ENCODE data around the gene YEATS2. TPM values are rescaled to one million over a fixed set of nuclear protein-coding genes. Genes with fewer than 3 reads are reported as not detected.
"Not testable (repeated sequence)": the region's sequence is repeated elsewhere in the genome, so short reads cannot be mapped to it uniquely, and the experiment has no call there.

Gene YEATS2
- total RNA-seq, 2 donors from 2014 or later, result 62.2 to 120 TPM

DNA sequence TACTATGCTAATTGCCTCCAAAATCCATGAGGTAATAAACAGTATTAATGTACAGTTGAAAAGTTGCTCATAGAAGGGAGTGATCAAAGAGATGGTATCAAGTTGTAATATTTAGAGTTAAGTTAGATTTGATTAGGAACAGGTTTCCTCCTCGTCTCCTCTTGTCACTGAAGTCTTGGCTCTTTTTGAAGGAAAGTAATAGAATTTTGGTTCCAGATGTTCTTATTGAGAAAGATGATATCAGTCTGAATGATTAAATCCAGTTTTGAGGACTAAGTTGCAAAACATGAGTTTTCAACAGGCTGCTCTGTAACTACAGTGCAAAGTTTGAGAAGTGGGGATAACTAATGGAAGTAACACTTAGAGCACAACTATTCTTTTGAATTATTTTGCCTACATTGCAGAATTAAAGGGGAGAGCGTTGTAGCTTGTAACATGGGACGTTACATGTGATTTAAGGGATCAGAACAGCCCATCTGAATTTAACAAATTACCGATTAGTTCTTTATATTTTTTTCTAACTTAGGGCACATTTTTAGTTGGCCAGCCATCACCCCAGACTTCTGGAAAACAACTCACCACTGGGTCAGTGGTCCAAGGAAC lies 79.5 kb downstream of the YEATS2 start:
- Mint-ChIP-seq H3K27ac (no peak overlapping the region), H3K9me3 (no peaks in the 10 kb centered on the region), H3K4me1 (no peaks in the 10 kb centered on the region), H3K4me3 (no peak overlapping the region), H3K27me3 (no peaks in the 10 kb centered on the region), H3K36me3 (ENCODE audit: low read depth) (peaks cover 100% of the 10 kb centered on the region)
- no peak for ATAC-seq (replicated peaks)

DNA sequence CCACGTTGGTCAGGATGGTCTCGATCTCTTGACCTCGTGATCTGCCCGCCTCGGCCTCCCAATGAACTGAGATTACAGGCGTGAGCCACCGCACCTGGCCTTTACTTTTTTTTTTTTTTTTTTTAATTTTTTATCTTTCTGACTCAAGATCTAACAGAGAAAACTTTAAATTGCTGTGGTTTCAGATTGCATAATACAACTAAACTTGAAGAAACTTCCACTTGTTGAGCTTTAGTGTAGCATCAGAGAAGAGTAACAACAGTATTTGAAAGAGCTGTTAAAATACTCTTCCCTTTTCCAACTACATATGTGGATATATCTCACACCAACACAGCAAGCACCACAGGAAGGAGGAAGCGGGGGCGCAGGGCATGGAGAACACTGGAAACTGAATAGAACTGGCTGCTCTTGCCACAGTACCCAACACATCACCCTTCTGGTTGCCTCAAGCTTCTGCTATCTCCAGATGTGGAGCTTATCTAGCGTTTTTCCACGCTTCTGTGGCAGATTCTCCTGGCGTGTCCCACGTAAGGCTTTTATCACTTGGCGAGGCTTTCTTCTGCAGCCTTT lies 82.4 kb downstream of the YEATS2 start:
- Mint-ChIP-seq H3K4me1 (no peaks in the 10 kb centered on the region), H3K27me3 (no peaks in the 10 kb centered on the region), H3K27ac (no peak overlapping the region), H3K36me3 (ENCODE audit: low read depth) (peaks cover 100% of the 10 kb centered on the region), H3K4me3 (no peak overlapping the region), H3K9me3 (no peaks in the 10 kb centered on the region)
- ATAC-seq (replicated peaks), result no peak

DNA sequence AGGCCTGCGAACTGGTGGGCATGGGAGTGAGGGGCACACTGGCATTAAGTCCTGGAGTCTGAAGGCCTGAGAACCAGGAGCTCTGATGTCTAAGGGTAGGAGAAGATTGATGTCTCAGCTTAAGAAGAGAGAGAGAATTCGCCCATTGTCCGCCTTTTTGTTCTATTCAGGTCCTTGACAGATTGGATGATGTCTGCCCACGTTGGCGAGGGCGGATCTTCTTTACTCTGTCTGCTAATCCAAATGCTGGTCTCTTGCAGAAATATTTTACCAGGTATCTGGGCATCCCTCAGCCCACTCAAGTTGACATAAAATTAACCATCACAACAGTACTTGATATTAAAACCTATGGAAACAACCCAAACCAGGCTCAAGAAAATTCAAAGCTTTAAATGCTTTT lies 83.6 kb downstream of the YEATS2 start:
- Mint-ChIP-seq H3K36me3 (ENCODE audit: low read depth) (peaks cover 100% of the 10 kb centered on the region), H3K27ac (no peak overlapping the region)

DNA sequence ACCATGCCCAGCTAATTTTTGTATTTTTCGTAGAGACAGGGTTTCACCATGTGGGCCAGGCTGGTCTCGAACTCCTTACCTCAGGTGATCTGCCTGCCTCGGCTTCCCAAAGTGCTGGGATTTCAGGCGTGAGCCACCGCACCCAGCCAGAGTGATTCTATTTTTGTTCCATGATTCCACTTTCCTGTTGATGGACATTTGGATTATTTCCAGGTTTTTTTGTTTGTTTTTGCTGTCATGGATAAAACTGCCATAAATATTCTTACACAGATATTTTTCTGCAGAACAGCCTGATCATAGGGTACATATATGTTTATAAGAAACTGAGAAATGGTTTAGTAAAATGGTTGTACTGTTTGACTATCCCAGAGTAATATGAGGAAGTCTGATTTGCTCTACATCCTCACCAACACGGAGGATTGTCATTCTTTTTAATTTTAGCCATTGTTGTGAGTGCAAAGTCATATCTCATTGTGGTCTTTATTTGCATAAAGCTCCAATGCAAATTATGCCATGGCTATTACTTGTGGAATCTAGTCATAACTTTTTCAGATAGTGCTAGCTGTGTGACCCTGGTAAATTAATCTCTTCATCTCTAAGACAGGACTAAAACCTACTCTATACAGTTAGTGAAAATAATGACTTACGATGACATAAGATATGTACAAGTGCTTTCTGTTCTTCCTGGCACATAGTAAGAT lies 85.1 kb downstream of the YEATS2 start:
- H3K4me3 Mint-ChIP-seq, result no peak overlapping the region
- no peaks in the 10 kb centered on the region for H3K4me1 Mint-ChIP-seq
- no peaks in the 10 kb centered on the region for H3K9me3 Mint-ChIP-seq
- no peaks in the 10 kb centered on the region for H3K27me3 Mint-ChIP-seq
- H3K36me3 Mint-ChIP-seq (ENCODE audit: low read depth), result peaks cover 100% of the 10 kb centered on the region
- peak overlapping the region; percentile 38 for H3K27ac Mint-ChIP-seq
- ATAC-seq (replicated peaks), result peak; percentile 26

More for the DNA sequence above, 83.6 kb downstream of the YEATS2 start:
- Mint-ChIP-seq H3K9me3 (no peaks in the 10 kb centered on the region), H3K27me3 (no peaks in the 10 kb centered on the region), H3K4me3 (no peak overlapping the region), H3K4me1 (no peaks in the 10 kb centered on the region)
- ATAC-seq (replicated peaks), result no peak

DNA sequence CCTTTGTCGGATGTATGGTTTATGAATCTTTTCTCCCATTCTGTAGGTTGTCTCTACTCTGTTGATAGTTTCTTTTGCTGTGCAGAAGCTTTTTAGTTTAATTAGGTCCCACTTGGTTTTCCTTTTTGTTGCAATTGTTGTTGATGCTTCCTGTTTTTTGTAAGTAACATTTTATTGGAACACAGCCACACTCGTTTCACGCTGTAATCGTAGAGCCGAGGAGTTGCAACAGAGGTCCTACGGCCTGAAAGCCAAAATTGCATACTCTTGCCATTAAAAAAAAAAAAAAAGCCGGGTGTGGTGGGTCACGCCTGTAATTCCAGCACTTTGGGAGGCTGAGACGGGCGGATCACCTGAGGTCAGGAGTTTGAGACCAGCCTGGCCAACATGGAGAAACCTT lies 86.9 kb downstream of the YEATS2 start:
- H3K27me3 Mint-ChIP-seq; H3K4me3 Mint-ChIP-seq; H3K4me1 Mint-ChIP-seq; ATAC-seq (replicated peaks); H3K9me3 Mint-ChIP-seq; H3K27ac Mint-ChIP-seq: not testable (repeated sequence)
- H3K36me3 Mint-ChIP-seq (ENCODE audit: low read depth), result peaks cover 99% of the 10 kb centered on the region

DNA sequence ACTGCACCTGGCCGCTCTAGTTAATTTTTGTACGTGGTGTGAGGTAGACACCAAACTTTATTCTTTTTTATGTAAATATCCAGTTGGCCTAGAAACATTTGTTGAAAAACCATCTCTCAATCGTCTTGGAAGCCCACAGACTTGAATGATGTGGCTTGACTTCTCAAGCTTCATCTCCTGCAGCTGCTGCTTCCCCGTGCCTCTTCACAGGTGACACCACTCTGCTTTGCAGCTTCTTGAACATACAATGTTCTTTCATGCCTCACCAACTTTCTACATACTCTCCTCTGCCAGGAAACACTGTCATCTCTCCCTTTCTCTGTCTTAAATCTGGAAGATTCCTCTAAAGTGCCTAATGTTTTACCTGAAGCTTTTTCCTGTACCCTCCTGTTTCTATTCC lies 92.2 kb downstream of the YEATS2 start:
- H3K9me3 Mint-ChIP-seq, result no peaks in the 10 kb centered on the region
- no peaks in the 10 kb centered on the region for H3K27me3 Mint-ChIP-seq
- H3K4me3 Mint-ChIP-seq, result no peak overlapping the region
- no peak overlapping the region for H3K27ac Mint-ChIP-seq
- peaks cover 99% of the 10 kb centered on the region for H3K36me3 Mint-ChIP-seq (ENCODE audit: low read depth)
- no peak for ATAC-seq (replicated peaks)
- H3K4me1 Mint-ChIP-seq, result peaks cover 5% of the 10 kb centered on the region

DNA sequence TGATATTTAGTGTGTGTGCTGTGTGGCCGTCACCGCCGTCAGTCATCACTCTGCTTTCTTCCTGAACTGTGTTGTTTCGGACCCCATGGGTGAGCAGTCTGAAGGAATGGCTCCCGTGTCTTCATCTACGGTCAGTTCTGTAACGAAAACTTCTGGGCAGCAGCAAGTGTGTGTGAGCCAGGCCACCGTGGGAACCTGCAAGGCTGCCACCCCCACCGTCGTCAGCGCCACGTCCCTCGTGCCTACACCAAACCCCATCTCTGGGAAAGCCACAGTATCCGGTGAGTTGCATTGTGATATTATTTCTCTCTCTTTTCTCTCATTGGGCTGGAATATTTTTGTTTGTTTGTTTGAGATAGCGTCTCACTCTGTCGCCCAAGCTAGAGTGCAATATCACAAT lies 93.1 kb downstream of the YEATS2 start:
- Mint-ChIP-seq H3K27me3 (no peaks in the 10 kb centered on the region), H3K4me1 (peaks cover 5% of the 10 kb centered on the region), H3K36me3 (ENCODE audit: low read depth) (peaks cover 98% of the 10 kb centered on the region), H3K4me3 (no peak overlapping the region), H3K27ac (no peak overlapping the region), H3K9me3 (no peaks in the 10 kb centered on the region)
- no peak for ATAC-seq (replicated peaks)

DNA sequence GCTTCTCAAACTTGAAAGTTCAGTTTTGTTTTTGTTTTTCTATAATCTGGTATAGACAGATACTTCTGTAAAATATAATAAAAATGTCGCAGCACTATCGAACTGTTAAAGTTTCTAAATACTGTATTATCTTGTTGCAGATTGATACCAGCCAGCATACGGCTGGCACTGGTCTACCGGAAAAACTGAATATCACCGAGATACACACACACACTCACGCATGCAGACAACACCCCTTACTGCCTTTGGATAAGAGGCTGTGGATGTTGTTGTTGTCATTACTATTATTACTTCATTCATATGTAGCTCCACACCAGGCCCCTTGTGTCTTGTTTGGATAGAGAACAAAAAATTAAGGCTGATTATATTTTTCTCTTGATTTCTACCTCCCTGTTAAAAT lies 95.4 kb downstream of the YEATS2 start:
- no peak overlapping the region for H3K4me3 Mint-ChIP-seq
- H3K36me3 Mint-ChIP-seq (ENCODE audit: low read depth), result peaks cover 97% of the 10 kb centered on the region
- no peak overlapping the region for H3K27ac Mint-ChIP-seq
- no peaks in the 10 kb centered on the region for H3K27me3 Mint-ChIP-seq
- ATAC-seq (replicated peaks), result no peak
- peaks cover 5% of the 10 kb centered on the region for H3K4me1 Mint-ChIP-seq
- no peaks in the 10 kb centered on the region for H3K9me3 Mint-ChIP-seq

DNA sequence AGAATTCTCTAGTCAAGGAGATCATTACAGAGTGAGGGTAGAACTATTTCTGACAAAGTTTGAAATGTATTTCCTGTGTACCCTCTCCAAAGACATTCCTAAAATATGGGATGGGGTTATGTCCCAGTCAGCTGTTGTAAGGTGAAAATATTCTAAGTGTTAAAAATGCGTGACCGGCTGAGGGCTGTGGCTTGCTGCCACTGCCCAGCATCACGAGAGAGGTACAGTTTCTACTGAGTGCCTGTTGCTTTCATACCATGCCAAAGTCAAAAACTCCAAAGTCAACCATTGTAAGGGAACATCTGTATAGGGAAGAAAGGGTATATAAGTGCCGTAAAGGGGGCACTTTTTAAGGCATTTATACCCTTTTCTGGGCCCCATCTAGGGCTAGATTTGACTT lies 96.9 kb downstream of the YEATS2 start:
- peaks cover 97% of the 10 kb centered on the region for H3K36me3 Mint-ChIP-seq (ENCODE audit: low read depth)

DNA sequence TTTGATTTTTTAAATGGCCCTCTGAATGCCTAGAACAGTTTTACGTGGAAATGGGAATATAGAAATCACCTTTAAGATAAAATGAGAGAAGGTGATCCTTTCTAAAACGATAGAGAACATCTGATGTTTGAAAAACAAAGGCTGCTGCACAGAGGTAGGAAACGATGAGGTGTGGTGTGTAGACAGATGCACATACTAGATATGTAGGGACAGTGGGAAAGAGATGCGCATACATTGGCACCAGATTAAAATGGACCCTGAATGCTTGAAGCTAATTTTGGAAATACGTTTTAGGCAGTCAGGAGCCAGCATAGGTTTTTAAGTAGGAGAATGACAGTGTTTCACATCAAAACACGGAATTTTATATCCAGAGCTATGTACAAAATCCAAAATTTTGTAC lies 98.8 kb downstream of the YEATS2 start:
- no peak for ATAC-seq (replicated peaks)
- H3K27me3 Mint-ChIP-seq, result no peaks in the 10 kb centered on the region
- no peak overlapping the region for H3K4me3 Mint-ChIP-seq
- H3K9me3 Mint-ChIP-seq, result no peaks in the 10 kb centered on the region
- H3K4me1 Mint-ChIP-seq, result peaks cover 5% of the 10 kb centered on the region
- H3K27ac Mint-ChIP-seq, result no peak overlapping the region
- peaks cover 97% of the 10 kb centered on the region for H3K36me3 Mint-ChIP-seq (ENCODE audit: low read depth)

More for the DNA sequence above, 96.9 kb downstream of the YEATS2 start:
- no peak for ATAC-seq (replicated peaks)
- Mint-ChIP-seq H3K4me1 (no peaks in the 10 kb centered on the region), H3K27ac (no peak overlapping the region), H3K27me3 (no peaks in the 10 kb centered on the region), H3K4me3 (no peak overlapping the region), H3K9me3 (no peaks in the 10 kb centered on the region)

DNA sequence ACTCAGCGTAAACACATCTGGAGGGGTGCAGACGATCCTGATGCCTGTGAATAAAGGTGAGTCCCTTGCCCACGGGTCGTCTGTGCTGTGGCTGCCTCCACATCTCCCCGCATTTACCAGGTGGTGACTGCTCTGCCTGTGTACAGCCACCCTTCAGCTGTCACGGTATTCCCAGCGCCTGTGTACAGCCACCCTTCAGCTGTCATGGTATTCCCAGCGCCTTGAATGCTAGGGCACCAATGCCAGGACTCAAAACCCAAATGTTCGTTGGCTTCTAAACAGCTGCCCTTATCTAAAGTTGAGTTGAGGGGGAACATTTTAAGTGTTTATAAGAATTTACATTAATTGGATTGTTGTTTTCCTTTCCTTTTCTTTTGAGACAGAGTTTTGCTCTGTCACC lies 100.4 kb downstream of the YEATS2 start:
- Mint-ChIP-seq H3K4me1 (peaks cover 5% of the 10 kb centered on the region), H3K27ac (no peak overlapping the region), H3K9me3 (no peaks in the 10 kb centered on the region), H3K27me3 (no peaks in the 10 kb centered on the region), H3K4me3 (no peak overlapping the region), H3K36me3 (ENCODE audit: low read depth) (peaks cover 97% of the 10 kb centered on the region)
- no peak for ATAC-seq (replicated peaks)

DNA sequence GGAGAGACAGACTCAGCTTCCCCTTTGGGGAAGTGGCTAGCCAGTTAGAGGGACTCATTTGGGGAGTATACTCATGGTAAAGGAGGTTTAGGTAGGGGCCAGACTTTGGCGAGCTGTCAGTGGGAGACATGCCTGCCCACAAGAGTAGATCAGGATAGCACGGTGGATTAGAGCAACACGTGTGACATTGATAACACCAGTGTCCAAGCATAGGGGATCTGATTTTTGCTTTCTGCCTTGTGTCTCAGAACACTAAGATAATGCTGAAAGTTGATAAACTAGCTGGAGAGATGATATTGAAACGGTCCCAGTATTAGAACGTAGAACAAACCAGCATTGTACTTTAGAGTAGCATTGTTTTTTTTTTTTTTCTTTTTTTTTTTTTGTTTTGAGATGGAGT lies 101.9 kb downstream of the YEATS2 start:
- Mint-ChIP-seq H3K4me3 (no peak overlapping the region), H3K9me3 (no peaks in the 10 kb centered on the region), H3K36me3 (ENCODE audit: low read depth) (peaks cover 97% of the 10 kb centered on the region), H3K4me1 (peaks cover 5% of the 10 kb centered on the region), H3K27ac (no peak overlapping the region), H3K27me3 (no peaks in the 10 kb centered on the region)
- ATAC-seq (replicated peaks), result no peak

DNA sequence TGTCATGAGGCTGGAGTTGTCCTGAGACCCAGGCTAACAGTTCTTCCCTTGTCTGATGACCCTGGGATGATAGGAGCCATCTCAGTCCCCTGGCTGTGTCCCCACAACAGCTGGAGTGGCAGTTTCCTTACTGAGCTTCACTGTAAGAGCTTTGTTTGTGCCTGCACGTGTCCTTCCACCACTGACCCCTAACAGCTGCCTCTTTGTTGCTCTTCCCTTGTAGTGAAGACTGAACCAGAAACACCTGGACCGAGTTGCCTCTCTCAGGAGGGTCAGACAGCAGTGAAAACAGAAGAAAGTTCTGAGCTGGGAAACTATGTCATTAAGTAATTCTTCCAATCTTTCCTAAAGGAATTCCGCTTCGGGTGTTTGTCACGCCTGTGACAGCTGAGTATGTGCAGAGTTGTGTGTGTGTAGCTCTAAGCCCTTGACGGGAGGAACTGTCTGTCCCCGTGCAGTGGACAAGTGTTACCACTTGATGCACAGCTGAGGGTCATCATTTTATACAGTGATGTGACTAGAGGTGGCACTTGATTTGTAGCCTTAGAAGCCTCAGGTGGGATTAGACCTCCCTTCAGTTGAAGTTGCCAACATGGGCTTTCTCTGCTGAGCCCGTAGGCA lies 102.8 kb downstream of the YEATS2 start:
- no peak for ATAC-seq (replicated peaks)
- Mint-ChIP-seq H3K9me3 (no peaks in the 10 kb centered on the region), H3K36me3 (ENCODE audit: low read depth) (peaks cover 98% of the 10 kb centered on the region), H3K27ac (peak overlapping the region; percentile 24), H3K4me3 (no peak overlapping the region), H3K4me1 (peaks cover 5% of the 10 kb centered on the region), H3K27me3 (no peaks in the 10 kb centered on the region)

DNA sequence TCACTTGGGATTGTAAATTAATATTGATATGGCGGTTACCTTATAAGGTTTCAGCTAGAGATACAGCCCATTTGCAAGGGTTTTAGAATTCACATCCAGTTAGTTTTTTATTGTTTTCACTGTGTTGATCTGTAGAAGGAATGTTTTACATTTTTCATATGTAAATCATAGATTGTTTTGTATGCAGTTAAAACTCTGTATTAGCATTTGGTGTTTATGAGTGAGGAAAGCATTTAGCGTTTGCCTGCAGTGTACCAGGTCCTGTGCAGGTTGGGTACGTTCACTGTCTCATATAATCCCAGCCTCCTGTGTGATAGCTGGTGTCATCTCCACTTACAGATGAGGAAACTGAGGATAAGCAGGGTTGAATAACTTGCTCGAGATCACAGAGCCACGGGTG lies 104.0 kb downstream of the YEATS2 start:
- H3K27ac Mint-ChIP-seq, result no peak overlapping the region
- H3K4me1 Mint-ChIP-seq, result peaks cover 5% of the 10 kb centered on the region
- peaks cover 96% of the 10 kb centered on the region for H3K36me3 Mint-ChIP-seq (ENCODE audit: low read depth)
- no peaks in the 10 kb centered on the region for H3K27me3 Mint-ChIP-seq
- no peaks in the 10 kb centered on the region for H3K9me3 Mint-ChIP-seq
- ATAC-seq (replicated peaks), result no peak
- H3K4me3 Mint-ChIP-seq, result no peak overlapping the region

DNA sequence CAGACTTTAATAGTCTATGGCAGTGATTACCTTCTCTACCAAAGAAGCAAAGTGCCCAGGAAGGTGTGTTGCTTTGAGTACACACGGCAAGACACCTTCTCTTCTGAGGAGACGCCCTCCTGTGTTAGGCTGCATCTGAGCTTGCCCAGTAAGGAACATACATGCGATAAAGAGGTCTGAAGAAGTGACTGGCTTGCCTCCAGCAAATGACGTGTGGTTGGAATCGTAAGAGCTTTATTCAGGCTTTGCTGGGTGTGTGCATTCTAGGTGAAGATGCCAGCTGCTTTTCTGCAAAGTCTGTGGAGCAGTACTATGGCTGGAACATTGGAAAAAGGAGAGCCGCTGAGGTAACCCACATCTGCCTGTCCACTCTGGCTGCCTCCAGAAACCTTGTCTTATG lies 105.4 kb downstream of the YEATS2 start:
- Mint-ChIP-seq H3K27ac (no peak overlapping the region), H3K27me3 (no peaks in the 10 kb centered on the region), H3K4me3 (no peak overlapping the region), H3K9me3 (no peaks in the 10 kb centered on the region), H3K4me1 (peaks cover 5% of the 10 kb centered on the region), H3K36me3 (ENCODE audit: low read depth) (peaks cover 98% of the 10 kb centered on the region)
- no peak for ATAC-seq (replicated peaks)
